GM23248 (cell line): ENCODE results near the gene TLE5.

ENCODE experiments used
- EZH2 ChIP-seq: fragments of 200-600 bp; sonication (generic); IDR thresholded peaks from 2 replicates; pipeline ENCODE4 v1.6.1; 2018; ENCODE audit warnings: antibody characterized with exemption, mild to moderate bottlenecking; ENCODE audit not compliant: insufficient read depth, poor library complexity, severe bottlenecking
- EZH2phosphoT487 ChIP-seq: fragments of 200-600 bp; sonication (generic); IDR thresholded peaks from 2 replicates; pipeline ENCODE4 v1.6.1; 2018; ENCODE audit warnings: antibody characterized with exemption, moderate library complexity, mild to moderate bottlenecking, low read depth; ENCODE audit not compliant: insufficient read depth

DNA sequence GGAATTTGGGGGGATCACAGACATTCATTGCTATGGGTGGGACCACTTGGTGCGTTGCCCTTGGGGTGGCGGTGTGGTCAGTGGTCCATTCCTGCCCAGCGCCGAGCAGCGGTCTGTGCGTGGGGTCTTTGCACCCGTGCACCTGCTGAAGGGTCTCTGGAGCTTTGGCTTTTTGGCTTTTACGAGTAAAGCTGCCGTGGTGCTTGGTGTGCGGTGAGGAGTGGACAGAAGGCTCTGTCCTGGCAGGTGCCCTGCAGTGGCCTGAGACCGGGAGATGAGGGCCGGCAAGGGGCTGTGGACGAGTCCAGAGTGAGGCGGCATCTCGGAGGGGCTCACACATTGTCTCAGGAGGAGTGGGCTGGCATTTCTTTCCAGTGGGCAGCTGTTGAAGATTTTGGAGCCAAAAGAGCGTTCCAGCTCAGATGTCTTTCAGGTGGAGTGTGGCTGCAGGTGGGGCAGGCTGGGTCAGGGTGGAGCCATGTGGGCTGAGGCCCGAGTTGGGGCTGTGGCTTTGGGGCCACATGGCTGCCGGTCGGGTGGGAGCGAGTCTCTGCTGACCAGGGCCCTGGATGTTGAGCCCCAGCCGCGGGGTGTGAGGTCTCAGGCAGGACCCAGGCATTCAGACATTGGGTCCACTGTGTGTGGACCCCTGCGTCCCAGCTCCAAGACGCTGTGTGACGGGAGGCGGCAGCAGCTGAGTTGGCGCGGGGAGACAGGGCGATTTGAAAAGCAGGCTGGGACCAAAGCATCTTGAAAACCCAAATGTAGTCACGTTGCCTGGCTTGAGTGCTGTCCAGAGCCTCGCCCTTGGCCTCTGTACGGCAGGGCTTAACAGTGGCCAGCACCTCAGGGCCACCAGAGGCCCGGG is 43.6 kb upstream of the TLE5 start:
- TF ChIP-seq EZH2phosphoT487 (no peak), EZH2 (no peak)
